Measurements from ENCODE around the gene HOXA5.

Gene HOXA5

GRCh38 chr7:27093184-27093895 is 50.1 kb downstream of the HOXA5 start:
- TF ChIP-seq CTCF (IDR thresholded peaks at IDR 0.05; ENCODE audit: low read depth, low read length) = no peak
- DNase-seq (ENCODE audit: low read depth in 2 of 2) = no peak
- no peak overlapping the region for H3K4me3 ChIP-seq (replicated peaks in 1 of 2; ENCODE audit: low read depth in 2 of 2, low read length in 2 of 2)

GRCh38 chr7:27092819-27093110 is 50.7 kb downstream of the HOXA5 start:
- no peak for DNase-seq (ENCODE audit: low read depth in 2 of 2)
- TF ChIP-seq CTCF (IDR thresholded peaks at IDR 0.05; ENCODE audit: low read depth, low read length) = no peak
- H3K4me3 ChIP-seq (replicated peaks in 1 of 2; ENCODE audit: low read depth in 2 of 2, low read length in 2 of 2) = no peak overlapping the region

- DNase-seq (ENCODE audit: low read depth in 2 of 2) = no peak
- no peak for TF ChIP-seq CTCF (IDR thresholded peaks at IDR 0.05; ENCODE audit: low read depth, low read length)
- H3K4me3 ChIP-seq (replicated peaks in 1 of 2; ENCODE audit: low read depth in 2 of 2, low read length in 2 of 2) = no peak overlapping the region
Observed at GRCh38 chr7:27091941-27092818, 51.3 kb downstream of the HOXA5 start.

- no peak for TF ChIP-seq CTCF (IDR thresholded peaks at IDR 0.05; ENCODE audit: low read depth, low read length)
- no peak overlapping the region for H3K4me3 ChIP-seq (replicated peaks in 1 of 2; ENCODE audit: low read depth in 2 of 2, low read length in 2 of 2)
- DNase-seq (ENCODE audit: low read depth in 2 of 2) = no peak
Observed at GRCh38 chr7:27091105-27091504, 52.4 kb downstream of the HOXA5 start.

Data from cardiac fibroblast (primary cell).